Vagina (tissue), 2 donors: Measurements from ENCODE around the gene FSTL4. TPM values are rescaled to one million over a fixed set of nuclear protein-coding genes. Genes with fewer than 3 reads are reported as not detected.

Experiments
- DNase-seq, 2 donors: peaks; one replicate each; pipeline ENCODE4 v3.0.0-alpha.2; 2017; ENCODE audit errors: extremely low spot score in 2 of 2
- H3K27ac ChIP-seq: fragments of 200-600 bp; sonication (generic); one replicate; pipeline ENCODE4 v1.5.1; 2019
- H3K27me3 ChIP-seq: fragments of 200-600 bp; sonication (generic); one replicate; pipeline ENCODE4 v1.5.1; 2019
- H3K36me3 ChIP-seq, 2 donors: fragments of 200-600 bp; sonication (generic); one replicate each; pipeline ENCODE4 v1.5.1; 2017 to 2019
- H3K4me1 ChIP-seq: fragments of 200-600 bp; sonication (generic); one replicate; pipeline ENCODE4 v1.5.1; 2019
- H3K4me3 ChIP-seq, 2 donors: fragments of 200-600 bp; sonication (generic); 1 replicate in 1 of 2; 2 replicates in 1 of 2; pipeline ENCODE4 v1.5.1; 2016 to 2019
- H3K9me3 ChIP-seq: fragments of 200-600 bp; sonication (generic); one replicate; pipeline ENCODE4 v1.5.1; 2019
- POLR2A ChIP-seq, 2 donors: fragments of 450-650 bp; IDR thresholded peaks; one replicate each; pipeline ENCODE4 v1.6.1; 2017; ENCODE audit warnings: antibody characterized with exemption in 2 of 2, mild to moderate bottlenecking in 2 of 2, moderate library complexity in 2 of 2
- POLR2AphosphoS5 ChIP-seq, 2 donors: sonication (generic); formaldehyde crosslinking; IDR thresholded peaks; one replicate each; pipeline ENCODE4 v1.9.0; 2017; ENCODE audit warnings: antibody characterized with exemption in 2 of 2, mild to moderate bottlenecking in 2 of 2, low read depth in 1 of 2; ENCODE audit not compliant: insufficient read depth in 1 of 2
- intact Hi-C: fragments of 100-400 bp; cut with DNase I; formaldehyde crosslinking; loops from one replicate; pipeline ENCODE4 v1.15.1; 2023
- total RNA-seq: library from RNA; depleted of rRNA; stranded (reverse); fragments of >200 nt; gene quantifications from one replicate; pipeline ENCODE4 v1.2.3, GENCODE V29; 2016
- TF ChIP-seq, protein P1 (sequence below), 3 experiments: fragments of 450-650 bp in 2 of 3; fragments of 200-600 bp in 1 of 3; sonication (generic) in 1 of 3; IDR thresholded peaks; one replicate each; pipeline ENCODE4 v1.5.1; 2017 to 2019; ENCODE audit warnings: antibody characterized with exemption in 3 of 3, mild to moderate bottlenecking in 2 of 3, moderate library complexity in 2 of 3

The FSTL4 gene
- total RNA-seq, 1 donor from 2014 or later, result 3.7 TPM

DNA sequence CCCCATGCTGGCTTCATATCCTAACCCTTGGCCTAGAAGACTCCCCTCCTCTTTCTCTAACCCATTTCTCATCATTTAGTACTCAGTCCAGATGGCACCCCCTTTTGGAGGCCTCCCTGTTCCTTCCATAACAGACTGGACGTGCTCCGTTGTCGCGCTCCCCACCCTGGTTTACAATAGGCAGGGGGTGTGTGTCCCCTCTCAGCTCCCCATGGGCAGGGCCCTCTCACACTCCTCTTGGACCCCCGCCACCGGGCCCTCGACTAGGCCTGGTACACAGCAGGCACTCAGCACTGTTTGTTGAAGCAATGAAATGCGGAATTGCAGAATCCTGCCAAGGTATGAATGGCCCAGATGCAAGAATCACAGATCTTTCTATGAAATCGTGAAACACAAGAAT lies 227.4 kb downstream of the FSTL4 start:
- Histone ChIP-seq H3K27me3 (no peaks in the 10 kb centered on the region), H3K36me3 (no peaks in the 10 kb centered on the region), H3K4me3 (no peak overlapping the region), H3K4me1 (no peaks in the 10 kb centered on the region), H3K27ac (no peak overlapping the region), H3K9me3 (no peaks in the 10 kb centered on the region)
- TF ChIP-seq POLR2A (IDR thresholded peaks at IDR 0.05), result no peak
- TF ChIP-seq, protein P1, sequence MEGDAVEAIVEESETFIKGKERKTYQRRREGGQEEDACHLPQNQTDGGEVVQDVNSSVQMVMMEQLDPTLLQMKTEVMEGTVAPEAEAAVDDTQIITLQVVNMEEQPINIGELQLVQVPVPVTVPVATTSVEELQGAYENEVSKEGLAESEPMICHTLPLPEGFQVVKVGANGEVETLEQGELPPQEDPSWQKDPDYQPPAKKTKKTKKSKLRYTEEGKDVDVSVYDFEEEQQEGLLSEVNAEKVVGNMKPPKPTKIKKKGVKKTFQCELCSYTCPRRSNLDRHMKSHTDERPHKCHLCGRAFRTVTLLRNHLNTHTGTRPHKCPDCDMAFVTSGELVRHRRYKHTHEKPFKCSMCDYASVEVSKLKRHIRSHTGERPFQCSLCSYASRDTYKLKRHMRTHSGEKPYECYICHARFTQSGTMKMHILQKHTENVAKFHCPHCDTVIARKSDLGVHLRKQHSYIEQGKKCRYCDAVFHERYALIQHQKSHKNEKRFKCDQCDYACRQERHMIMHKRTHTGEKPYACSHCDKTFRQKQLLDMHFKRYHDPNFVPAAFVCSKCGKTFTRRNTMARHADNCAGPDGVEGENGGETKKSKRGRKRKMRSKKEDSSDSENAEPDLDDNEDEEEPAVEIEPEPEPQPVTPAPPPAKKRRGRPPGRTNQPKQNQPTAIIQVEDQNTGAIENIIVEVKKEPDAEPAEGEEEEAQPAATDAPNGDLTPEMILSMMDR (IDR thresholded peaks at IDR 0.05), result no peak
- no peak for TF ChIP-seq POLR2AphosphoS5 (IDR thresholded peaks at IDR 0.05; ENCODE audit: insufficient read depth in 1 of 2, low read depth in 1 of 2)
- DNase-seq, result peak in 1 of 2 donors; percentile 58
- intact Hi-C loops, result no loop called here

GRCh38 chr5:133384120-133384855 lies 228.1 kb downstream of the FSTL4 start:
- TF ChIP-seq POLR2A (IDR thresholded peaks at IDR 0.05) (no peak), POLR2AphosphoS5 (IDR thresholded peaks at IDR 0.05; ENCODE audit: insufficient read depth in 1 of 2, low read depth in 1 of 2) (no peak)
- TF ChIP-seq, protein P1 (IDR thresholded peaks at IDR 0.05), result no peak
- Histone ChIP-seq H3K27me3 (no peaks in the 10 kb centered on the region), H3K27ac (no peak overlapping the region), H3K4me1 (no peaks in the 10 kb centered on the region), H3K36me3 (no peaks in the 10 kb centered on the region), H3K4me3 (no peak overlapping the region), H3K9me3 (no peaks in the 10 kb centered on the region)
- intact Hi-C loops, result no loop called here
- peak; percentile 70 to 81 for DNase-seq

DNA sequence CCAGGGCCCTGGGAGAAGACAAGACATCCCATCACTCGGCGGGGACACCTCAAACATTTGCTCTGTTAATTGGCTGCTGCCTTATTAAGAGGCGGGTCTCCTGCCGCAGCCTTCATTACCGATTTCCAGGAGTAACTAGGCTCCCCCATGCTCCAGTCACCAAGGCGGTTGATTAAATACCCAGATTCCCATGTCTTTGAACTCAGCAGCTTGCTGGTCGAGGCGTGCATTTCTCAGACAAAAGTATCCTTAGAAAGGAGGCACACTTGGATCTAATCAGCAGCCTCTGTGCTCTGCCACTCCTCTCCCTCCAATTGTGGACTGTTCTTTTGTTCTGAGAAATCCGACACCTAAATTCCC lies 228.8 kb downstream of the FSTL4 start:
- intact Hi-C loops, result no loop called here
- peak in 1 of 2 donors; percentile 40 for DNase-seq
- Histone ChIP-seq H3K4me3 (no peak overlapping the region), H3K4me1 (no peaks in the 10 kb centered on the region), H3K36me3 (no peaks in the 10 kb centered on the region), H3K27ac (no peak overlapping the region), H3K9me3 (no peaks in the 10 kb centered on the region), H3K27me3 (no peaks in the 10 kb centered on the region)
- TF ChIP-seq POLR2AphosphoS5 (IDR thresholded peaks at IDR 0.05; ENCODE audit: insufficient read depth in 1 of 2, low read depth in 1 of 2) (no peak), POLR2A (IDR thresholded peaks at IDR 0.05) (no peak)
- TF ChIP-seq, protein P1 (IDR thresholded peaks at IDR 0.05), result no peak

GRCh38 chr5:133382661-133383579 lies 229.4 kb downstream of the FSTL4 start:
- no peak overlapping the region for H3K4me3 ChIP-seq

More at GRCh38 chr5:133382661-133383579, 229.4 kb downstream of the FSTL4 start:
- TF ChIP-seq POLR2A (IDR thresholded peaks at IDR 0.05), result no peak
- no peak for TF ChIP-seq POLR2AphosphoS5 (IDR thresholded peaks at IDR 0.05; ENCODE audit: insufficient read depth in 1 of 2, low read depth in 1 of 2)
- TF ChIP-seq, protein P1 (IDR thresholded peaks at IDR 0.05), result no peak
- intact Hi-C loops, result no loop called here
- no peaks in the 10 kb centered on the region for H3K9me3 ChIP-seq
- no peak overlapping the region for H3K27ac ChIP-seq
- H3K36me3 ChIP-seq, result no peaks in the 10 kb centered on the region
- H3K27me3 ChIP-seq, result no peaks in the 10 kb centered on the region
- DNase-seq, result peak; percentile 61 to 69
- no peaks in the 10 kb centered on the region for H3K4me1 ChIP-seq
